Ureter (tissue), 1 donor: ENCODE data around the gene TTC7B. TPM values are rescaled to one million over a fixed set of nuclear protein-coding genes. Genes with fewer than 3 reads are reported as not detected.

Experiments used
- DNase-seq: peaks from one replicate; pipeline ENCODE4 v3.0.0-alpha.2; 2020; ENCODE audit warnings: low spot score
- total RNA-seq: library from RNA; stranded (reverse); gene quantifications from one replicate; pipeline ENCODE4 v1.2.4, GENCODE V29; 2023
- donor health status: DM: yes; HTN: yes; CAD: no.

The TTC7B gene
- total RNA-seq, 1 donor from 2014 or later, result 68.8 TPM

DNA sequence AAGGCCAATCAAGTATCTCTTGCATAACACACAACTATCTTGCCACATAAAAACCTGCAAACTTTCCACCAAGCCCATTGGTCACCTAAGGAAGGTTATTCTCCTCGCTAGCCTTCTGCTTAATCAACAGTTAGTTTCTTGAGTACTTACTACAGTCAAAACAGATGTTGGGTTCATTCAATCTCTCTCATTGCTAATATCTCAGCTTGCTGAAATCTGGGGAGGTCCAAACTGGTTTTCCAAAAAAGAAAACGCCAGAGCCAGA is 74.6 kb downstream of the TTC7B start:
- DNase-seq, result no peak

DNA sequence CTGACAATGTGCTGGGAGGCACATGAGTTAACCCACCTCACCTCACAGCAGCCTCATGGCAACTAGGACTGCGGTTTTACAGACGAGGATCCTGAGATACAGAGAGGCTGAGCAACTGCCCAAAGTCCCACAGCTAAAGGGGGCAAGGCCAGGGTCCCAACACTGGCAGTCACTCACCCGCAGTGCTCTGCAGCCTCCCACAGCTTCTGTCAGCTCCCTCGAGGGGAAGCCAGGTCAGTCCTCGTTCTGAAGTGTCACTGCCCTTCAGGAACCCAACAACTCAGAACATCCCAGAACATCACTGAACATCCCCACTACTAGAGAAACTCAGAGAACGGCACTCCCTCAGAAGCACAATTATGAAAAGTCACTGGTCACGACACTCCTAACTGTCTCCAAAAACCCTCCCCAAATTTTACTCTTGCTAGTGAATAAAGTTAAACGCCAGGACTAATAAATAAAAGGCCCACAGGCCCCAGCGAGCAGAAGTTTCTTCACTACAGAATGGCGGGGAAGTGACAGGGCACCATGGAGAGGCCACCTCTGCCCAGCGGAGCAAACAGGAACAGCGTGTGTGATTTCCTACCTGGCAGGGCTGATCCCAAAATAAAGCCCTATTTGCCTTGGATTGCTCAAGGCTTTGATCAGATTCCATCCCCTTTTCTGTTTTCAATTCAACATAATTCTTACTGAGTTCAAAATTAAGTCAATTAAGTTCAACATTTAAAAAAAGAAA is 75.1 kb downstream of the TTC7B start:
- peak; percentile 18 for DNase-seq

DNA sequence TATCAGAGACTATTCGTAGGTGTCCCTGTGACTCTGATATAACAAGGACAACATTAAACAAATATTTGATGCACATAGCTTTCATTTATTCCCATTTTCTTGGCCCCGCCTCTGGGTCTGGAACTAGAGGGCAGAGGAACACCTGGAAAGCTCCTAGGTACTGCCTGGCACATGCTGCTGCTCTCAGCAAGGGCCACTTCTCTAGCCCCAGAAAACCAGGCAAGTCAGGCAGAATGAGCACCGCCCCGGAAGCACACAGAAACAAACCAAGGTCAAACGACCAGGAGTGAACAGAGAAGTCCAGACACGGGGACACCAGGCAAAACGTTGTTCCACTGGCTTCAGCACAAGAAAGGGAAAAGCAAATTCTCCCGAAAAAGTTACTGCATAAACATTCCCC is 76.1 kb downstream of the TTC7B start:
- DNase-seq, result peak; percentile 26

DNA sequence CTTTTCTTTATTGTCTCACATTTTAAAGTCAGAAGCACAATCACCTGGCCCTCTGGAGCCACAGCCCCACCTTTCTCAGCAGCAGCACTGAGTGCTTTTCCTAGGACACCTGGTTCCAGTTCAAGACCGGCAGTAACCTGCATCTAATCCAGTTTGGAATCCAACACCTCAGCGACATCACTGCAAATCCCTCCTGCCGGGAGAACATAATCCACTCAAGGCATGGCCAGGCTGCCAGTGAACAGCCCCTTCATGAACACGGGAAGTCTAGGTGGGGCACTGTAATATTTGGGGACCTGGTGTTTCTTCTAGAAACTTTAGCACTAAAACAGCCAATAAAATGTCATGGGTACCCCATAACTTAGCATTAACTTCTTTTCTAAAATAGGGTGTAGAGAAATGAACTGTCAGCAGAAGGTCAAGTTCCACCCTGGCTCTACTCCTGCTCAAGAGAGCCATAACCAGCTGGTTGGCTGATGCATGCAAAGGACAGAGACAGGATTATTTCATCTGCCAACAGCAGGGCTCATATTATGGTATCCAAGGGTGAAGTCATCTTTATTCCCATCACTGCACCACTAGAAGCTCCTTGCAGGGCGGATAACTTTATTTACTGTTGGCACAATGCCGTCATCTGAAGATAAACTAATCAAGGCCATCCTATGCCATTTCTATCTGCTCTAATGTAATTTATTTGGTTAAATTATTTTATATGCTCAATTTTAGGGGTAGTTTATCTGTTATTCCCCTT is 76.7 kb downstream of the TTC7B start:
- peak; percentile 5 for DNase-seq

DNA sequence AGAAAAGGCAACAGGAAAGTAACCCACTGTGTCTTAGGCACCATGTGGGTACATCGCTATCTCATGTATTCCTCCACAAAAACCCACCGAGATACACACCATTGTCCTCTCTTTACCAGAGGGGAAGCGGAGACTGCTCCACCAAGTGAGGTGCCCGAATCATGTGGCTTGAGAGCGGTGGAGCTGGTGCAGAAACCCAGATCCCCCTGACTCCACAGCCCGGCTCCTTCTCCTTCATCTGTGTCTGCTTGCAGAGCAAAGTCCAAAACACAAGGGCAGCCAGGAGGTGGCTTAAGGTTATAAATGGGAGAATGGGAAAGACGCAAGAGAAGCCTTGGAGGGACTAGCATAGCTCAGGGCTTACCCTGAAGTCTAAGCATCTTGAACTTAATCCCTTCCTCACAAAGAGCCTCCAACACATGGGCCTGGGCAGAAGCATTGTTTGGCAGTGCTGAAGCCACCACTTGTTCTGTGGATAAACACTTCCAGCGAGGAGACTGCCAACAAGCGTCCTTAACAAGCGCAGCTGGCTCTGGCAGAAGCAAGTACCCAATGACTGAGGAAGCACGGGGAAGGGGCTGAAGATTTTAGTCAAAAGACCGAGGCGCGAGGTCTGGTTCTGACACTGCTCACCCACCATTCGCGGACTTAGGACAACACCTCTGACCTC is 83.0 kb downstream of the TTC7B start:
- DNase-seq, result peak; percentile 29

DNA sequence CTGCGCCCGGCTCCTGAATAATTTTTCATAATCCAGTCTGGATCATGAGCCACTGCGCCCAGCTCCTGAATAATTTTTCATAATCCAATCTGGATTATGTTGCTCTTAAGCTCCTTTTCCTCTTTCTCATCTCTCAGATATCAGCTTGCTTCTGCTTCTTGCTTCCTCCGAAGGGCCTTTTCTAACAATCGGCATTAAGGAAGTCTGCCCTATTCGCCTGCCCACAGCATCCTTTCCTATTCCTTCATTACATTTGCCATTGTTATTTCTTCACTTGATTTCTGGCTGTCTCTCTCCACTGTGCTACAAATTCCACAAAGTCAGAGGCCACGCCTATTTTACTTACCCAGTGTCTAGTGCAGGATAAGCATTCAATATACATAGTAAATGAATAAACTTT is 83.5 kb downstream of the TTC7B start:
- DNase-seq, result peak; percentile 35

DNA sequence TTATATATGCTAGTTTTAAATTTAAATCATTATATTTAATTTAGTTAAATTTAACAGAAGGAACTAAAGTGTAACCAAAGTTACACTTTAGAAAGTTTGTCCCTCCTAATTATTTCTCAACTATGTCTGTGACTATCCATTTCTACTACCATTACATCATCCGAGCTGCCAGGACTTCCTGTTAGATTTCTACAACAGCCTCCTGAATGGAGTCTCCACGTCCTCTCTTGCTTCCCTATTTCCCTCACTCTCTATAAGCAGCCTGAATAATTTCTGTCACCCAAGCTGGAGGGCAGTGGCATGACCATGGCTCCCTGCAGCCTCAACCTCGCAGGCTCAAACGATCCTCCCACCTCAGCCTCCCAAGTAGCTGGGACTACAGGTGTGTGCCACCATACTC is 84.1 kb downstream of the TTC7B start:
- DNase-seq, result peak; percentile 2

DNA sequence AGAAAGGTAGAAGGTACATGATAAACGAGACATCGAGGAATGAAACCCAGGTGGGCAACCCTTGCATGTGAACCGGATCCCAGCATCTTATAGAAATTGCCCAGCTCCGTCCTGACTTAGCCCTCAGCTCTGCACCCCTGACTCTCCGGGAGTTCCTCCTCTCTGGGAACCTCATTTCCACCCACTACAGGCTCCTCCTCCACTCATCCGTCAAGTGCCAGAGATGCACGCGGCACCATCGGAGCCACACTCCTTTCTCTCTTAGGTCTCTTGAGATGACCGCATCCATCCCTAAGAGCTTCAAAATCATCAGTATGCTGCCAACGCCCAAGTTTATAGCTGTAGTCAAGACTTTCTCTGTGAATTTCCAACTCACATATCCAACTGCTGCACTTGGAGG is 84.7 kb downstream of the TTC7B start:
- peak; percentile 8 for DNase-seq

DNA sequence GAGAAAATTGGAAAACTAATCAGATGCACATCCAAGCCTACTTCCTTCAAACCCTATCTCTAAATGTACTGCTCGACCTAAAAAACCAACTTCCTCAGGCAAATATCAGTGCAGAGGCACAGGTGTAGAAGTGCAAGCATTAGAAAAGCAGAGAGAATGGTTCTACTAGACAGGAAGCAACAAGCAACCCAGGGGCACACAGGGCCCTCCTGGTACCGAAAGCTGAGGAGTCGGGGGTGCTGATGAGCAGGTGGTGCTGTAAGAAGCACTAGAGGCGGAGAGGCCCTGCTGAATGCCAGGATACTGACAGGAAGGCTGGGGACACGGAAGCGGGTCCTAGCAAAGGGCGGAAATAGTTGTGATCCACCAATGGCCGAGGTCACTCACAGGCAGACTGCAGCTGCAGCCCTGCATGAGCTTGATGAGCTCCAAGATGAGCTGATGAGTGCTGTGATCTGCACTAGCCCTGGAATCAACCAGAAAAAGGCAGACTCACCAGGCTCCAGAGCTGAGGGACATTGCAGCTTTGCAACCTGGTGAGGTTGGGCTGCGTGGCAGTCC is 85.9 kb downstream of the TTC7B start:
- peak; percentile 26 for DNase-seq

DNA sequence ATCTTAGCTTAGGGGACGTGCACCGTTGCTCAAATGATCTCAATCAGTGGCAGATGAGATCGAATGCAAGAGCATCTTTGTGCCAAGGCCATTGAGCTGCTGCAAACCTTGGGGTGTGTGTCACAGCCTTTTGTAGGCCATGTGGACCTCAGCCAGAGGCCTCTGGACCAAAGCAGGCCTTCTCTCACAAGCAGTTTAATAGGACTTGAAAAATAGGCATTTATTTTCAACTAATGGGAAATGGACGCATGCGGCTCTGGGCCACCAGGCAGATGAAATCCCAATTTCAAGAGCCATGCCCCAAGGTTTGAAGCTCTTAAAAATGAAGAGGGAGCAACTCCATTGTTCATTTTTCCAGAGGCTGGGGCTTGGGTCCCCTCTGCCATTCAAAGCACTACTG is 87.3 kb downstream of the TTC7B start:
- peak; percentile 3 for DNase-seq

DNA sequence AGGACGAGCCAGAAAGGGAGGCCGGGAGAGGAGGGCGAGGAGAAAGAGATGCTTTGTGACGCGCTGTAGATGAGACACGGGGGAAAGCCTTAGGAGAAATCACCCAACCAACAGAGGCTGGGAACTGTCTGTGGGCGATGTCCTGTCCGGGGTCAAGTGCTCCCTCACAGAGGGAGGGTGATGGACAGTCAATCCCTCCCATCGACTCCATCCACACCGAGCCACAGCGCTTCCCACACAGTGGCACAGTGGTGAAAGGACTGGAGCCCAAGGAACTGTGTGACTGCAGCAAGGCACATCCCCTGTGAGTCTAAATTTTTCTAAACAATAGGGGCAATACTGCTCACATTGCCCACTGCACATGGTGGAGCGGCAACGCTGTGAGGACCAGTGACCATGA is 89.1 kb downstream of the TTC7B start:
- DNase-seq, result no peak

DNA sequence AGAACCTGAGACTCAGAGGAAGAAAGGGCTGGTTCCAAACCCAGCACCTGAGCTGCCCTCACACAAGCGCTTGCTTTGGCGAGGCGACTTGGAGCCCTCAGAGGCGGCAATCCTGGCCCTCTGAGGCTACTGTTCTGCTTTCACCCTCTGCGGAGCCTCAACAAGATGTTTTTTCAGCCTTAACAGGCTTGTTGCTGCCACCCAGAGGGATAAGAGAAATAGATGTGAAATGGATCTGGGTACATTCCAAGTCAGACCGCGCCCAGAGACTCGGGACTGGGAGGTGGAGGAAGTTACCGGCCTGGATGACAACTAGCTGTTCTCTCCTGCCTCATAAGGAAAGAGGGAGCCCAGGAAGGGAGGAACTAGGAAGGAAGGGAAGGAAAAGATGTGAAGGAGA is 89.6 kb downstream of the TTC7B start:
- peak; percentile 86 for DNase-seq

DNA sequence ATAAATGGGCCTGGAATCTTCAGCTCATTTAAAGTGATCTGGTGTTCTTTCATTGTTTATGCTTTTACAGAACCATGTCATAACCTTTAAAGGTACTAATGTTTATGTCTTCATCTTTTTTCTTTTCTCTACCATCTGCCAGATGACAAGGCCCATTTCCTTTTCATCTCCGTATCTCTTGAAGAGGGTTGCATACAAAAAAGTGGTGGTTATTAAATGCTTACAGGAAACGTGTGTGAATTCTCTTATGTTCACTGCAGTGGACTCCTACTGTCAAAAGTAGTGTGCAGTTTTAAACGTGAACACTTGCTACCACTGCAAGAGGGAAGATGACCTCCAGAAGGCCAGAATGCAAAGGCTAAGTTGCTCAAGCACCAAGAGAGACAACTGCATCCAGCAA is 91.4 kb downstream of the TTC7B start:
- DNase-seq, result no peak

DNA sequence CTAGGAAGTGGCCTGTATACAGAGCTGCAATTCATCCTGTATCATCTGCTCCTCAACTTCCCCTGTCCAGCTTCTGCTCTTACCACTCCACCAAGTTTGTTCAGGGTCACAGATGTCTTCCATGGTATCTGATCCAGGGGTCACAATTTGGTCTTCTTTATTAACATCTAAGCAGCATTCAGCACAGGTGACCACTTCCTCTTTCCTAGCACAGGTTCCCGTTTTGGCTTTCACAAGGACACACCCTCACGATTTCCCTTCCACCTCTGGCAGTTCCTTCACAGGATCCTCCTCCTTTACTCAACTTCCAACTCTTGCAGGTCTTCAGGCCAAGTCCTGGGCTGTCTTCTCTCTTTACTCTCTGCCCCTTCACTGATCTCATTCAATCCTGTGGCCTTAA is 93.6 kb downstream of the TTC7B start:
- DNase-seq, result no peak

DNA sequence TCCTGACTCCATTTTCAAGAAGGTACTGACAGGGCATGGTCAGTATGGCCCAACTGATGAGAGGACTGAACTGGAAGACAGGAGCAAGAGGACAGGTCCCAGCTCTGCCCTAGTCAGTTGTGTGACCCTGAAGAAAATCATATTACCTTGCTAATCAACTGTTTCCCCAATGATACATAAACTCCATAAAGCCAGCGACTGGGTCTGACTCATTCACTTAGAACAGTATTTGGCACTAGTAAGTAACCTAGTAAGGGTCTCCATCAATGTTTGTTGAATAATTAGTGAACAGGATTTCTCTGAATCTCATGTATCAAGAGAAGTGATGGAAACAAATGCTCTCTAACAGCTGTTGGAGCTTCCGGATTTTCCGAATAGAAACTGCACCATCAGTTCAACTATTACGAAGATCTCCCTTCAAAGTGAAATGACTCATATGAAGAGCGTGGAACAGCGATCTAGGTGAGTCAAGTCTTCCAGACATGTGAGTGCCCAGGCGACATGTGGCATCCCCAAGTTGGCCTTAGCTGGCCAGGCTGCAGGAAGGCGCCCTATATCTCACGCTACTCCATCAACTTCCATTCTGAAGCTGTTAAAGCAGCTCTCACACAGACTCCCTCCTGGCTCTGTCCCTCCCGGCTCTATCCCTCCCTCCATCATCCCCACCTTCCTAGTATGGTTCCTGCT is 94.5 kb downstream of the TTC7B start:
- peak; percentile 8 for DNase-seq

DNA sequence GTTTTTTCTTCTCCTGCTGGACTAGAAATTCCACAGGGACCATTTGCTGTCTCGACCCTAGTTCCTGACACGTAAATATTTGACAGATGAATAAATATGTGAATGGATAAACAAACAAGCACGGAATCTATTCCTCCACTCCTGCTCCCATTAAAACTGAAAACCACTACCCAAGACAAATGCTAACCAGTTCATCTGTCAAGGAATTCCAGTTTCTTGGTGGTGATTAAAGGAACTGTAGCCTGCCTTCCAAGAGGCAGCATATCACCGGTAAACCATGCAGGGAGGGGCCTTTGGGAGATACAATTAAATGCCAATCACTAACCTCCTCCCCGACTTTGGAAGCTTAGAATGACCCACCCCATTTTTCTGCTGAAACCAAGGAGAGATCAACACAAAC is 95.4 kb downstream of the TTC7B start:
- no peak for DNase-seq

DNA sequence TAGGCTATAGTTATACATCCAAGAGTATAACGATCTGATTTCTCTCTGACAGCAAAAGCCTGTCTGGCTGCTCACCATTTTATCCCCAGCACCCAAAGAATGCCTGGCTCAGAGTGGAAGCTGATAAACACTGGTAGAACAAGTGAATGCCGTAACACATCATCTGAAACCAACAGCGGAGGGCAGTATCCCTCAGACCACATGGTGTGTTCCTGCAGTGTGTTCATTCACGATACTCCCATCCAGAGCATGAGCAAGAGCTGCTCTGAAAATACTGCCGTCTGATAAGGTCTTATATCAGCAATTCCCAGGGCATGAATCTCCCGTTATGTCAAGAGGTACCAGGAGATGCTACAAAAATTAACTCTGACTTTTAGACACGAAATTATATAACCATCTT is 95.9 kb downstream of the TTC7B start:
- no peak for DNase-seq

DNA sequence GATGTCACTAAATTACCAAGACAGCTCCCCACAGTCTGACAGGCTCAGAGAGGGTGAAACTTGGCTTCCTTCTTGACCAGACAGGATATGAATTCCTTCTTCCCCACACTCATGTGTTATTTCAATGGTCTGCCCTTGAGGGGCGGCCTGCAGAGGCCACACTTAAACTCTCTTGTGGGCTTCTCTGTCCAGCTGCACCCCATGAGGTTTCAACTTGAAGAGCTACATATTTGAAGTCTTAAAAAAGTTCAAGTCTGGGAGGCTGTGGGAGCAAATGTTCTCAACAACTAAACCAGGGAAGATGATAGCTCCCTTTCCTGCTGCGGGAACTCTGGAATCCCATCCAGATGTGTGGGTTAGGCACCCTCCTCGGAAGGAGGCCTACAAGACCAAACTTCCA is 98.3 kb downstream of the TTC7B start:
- DNase-seq, result no peak

DNA sequence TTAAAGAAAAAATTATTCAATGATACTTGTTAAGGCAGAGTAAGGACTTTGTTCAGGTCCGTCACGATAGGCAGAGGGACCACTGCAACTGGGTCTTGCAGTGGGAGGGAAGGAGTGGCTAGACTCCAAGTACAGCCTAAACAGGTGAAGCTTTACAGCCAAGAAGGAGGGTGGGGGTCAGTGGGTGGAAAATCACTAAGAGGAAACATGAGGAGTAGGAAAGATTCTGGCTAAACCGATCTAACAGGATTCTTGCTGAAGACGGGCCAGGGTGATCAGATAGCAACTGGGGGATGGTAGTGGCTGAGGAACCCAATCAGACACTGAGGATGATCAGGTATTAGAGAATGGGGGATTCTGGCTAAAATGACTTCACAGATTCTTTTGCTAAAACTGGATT is 100.2 kb downstream of the TTC7B start:
- peak; percentile 42 for DNase-seq

DNA sequence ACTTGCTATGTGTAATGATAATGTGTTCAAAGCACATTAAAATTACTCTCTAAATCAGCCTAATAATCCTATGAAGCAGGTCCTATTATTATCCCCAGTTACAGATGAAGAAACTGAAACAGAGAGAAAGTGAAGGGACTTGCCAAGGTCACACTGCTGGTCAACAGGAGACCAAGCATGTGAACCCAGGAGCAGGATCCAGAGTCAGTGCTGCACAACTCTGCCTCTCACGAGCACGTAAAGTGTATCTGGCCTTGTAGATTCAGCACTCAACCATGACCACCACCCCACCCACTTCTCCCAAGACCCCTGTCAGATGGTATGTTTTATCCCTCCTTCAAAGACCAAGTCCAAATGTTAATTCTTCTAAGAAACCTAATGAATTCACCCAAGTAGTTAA is 100.7 kb downstream of the TTC7B start:
- DNase-seq, result no peak

DNA sequence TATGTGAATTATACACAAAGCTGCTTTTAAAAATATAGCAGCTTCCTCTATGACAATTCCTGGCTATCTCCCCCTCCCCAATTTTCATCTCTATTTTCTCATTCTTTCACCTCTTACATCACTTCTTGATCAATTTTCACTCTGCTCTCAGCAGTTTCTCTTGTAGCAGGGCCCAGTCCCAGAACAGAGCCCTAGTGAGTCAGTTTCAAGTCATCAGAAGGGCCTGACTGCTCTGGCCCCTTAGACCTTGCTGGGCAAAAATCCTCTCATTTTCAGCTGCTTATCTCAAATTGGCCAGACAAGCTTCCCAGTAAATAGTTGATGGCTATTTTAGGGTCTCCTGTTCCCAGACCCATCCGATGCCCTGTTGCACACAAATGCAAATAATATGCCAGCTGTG is 101.4 kb downstream of the TTC7B start:
- DNase-seq, result no peak

DNA sequence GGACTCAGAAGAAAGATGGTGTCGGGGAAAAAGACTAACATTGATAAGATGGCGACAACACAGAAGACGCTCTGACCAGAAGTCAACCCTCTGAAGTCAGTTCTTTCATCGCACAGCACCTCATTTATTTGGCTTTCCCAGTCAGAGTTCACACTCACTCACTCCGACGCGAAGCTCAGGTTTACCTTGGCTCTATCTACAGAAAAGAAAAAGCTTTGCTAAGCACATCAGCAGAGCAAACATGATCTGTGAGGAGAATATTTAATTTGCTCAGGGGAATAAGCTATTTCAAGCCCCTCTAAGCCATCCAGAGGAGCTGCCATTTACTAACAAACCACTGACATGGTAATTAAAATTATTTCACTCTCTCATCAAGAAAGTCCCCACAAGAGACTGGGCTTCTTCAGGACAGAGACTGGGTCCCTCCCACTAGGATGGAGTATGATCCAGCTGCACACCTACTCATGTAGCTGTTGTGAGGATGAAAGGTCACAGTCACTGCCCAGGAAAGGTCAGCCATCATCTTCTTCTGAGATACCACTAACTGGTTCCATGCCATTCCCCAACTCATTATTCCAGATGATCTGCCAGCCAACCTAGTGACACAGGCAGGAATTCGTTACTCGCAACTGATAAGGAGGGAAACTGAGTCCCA is 111.4 kb downstream of the TTC7B start:
- DNase-seq, result no peak
